CD4-positive, CD25-positive, alpha-beta regulatory T cell (primary cell): ENCODE measurements around the gene RNF166. TPM values are rescaled to one million over a fixed set of nuclear protein-coding genes. Genes with fewer than 3 reads are reported as not detected.

ENCODE experiments used
- ATAC-seq, 2 donors: fragments of 150-1000 bp; cut with Tn5 transposase; one replicate each; pipeline ENCODE4 v1.10.0; 2021; ENCODE audit warnings: low read depth in 2 of 2, moderate number of reproducible peaks in 2 of 2, moderate library complexity in 1 of 2
- DNase-seq, 3 donors: peaks; one replicate each; pipeline versions ENCODE4 v3.0.0 to v3.0.0-alpha.2; 2012 to 2022; ENCODE audit warnings: mixed read lengths in 1 of 3
- H3K27ac ChIP-seq: one replicate; pipeline ENCODE4 v1.7.0; 2013; ENCODE audit warnings: mild to moderate bottlenecking, low read length; ENCODE audit not compliant: insufficient read depth, poor library complexity, severe bottlenecking
- H3K27me3 ChIP-seq: one replicate; pipeline ENCODE4 v1.7.0; 2013; ENCODE audit warnings: low read length; ENCODE audit not compliant: control insufficient read depth, insufficient read depth
- H3K36me3 ChIP-seq: one replicate; pipeline ENCODE4 v1.7.0; 2013; ENCODE audit warnings: mild to moderate bottlenecking, low read length, moderate library complexity; ENCODE audit not compliant: control insufficient read depth, insufficient read depth
- H3K4me1 ChIP-seq: 2 replicates; pipeline ENCODE4 v1.7.0; 2013; ENCODE audit warnings: mild to moderate bottlenecking, low read length; ENCODE audit not compliant: insufficient read depth, control insufficient read depth, poor library complexity, severe bottlenecking
- H3K4me3 ChIP-seq: one replicate; pipeline ENCODE4 v1.7.0; 2013; ENCODE audit warnings: low read depth, mild to moderate bottlenecking, low read length, moderate library complexity
- H3K9me3 ChIP-seq, 2 experiments: 1 replicate in 1 of 2; 2 replicates in 1 of 2; pipeline ENCODE4 v1.7.0; 2013; ENCODE audit warnings: low read length in 2 of 2, mild to moderate bottlenecking in 1 of 2, moderate library complexity in 1 of 2; ENCODE audit not compliant: control insufficient read depth in 2 of 2
- H3K27ac Mint-ChIP-seq, 3 donors: one replicate each; pipeline ENCODE4 v1.8.0; 2020 to 2022; ENCODE audit warnings: mild to moderate bottlenecking in 3 of 3, mixed read lengths in 3 of 3, moderate library complexity in 2 of 3
- H3K27me3 Mint-ChIP-seq: one replicate; pipeline ENCODE4 v1.8.0; 2022; ENCODE audit warnings: mild to moderate bottlenecking, mixed read lengths
- H3K36me3 Mint-ChIP-seq: one replicate; pipeline ENCODE4 v1.8.0; 2020; ENCODE audit warnings: mixed read lengths
- H3K4me1 Mint-ChIP-seq, 4 donors: one replicate each; pipeline ENCODE4 v1.8.0; 2020 to 2022; ENCODE audit warnings: mixed read lengths in 4 of 4, mild to moderate bottlenecking in 1 of 4
- H3K4me3 Mint-ChIP-seq, 4 donors: one replicate each; pipeline ENCODE4 v1.8.0; 2020 to 2022; ENCODE audit warnings: mild to moderate bottlenecking in 4 of 4, mixed read lengths in 4 of 4, moderate library complexity in 3 of 4
- H3K9me3 Mint-ChIP-seq, 7 donors: one replicate each; pipeline ENCODE4 v1.8.0; 2020 to 2022; ENCODE audit warnings: mixed read lengths in 7 of 7, mild to moderate bottlenecking in 3 of 7, moderate library complexity in 2 of 7
- polyA plus RNA-seq, 4 donors: library from polyadenylated mRNA; unstranded; fragments of 300-500 nt; fragmentation: Illumina TruSeq; gene quantifications; one replicate each; pipeline ENCODE4 v1.2.3, GENCODE V29; 2021
- total RNA-seq: library from RNA; stranded (reverse); gene quantifications from one replicate; pipeline ENCODE4 v1.2.3, GENCODE V29; 2022

The RNF166 gene
- total and polyA plus RNA-seq, 5 donors from 2014 or later = 63.6 to 420 (median 98.0) TPM

DNA sequence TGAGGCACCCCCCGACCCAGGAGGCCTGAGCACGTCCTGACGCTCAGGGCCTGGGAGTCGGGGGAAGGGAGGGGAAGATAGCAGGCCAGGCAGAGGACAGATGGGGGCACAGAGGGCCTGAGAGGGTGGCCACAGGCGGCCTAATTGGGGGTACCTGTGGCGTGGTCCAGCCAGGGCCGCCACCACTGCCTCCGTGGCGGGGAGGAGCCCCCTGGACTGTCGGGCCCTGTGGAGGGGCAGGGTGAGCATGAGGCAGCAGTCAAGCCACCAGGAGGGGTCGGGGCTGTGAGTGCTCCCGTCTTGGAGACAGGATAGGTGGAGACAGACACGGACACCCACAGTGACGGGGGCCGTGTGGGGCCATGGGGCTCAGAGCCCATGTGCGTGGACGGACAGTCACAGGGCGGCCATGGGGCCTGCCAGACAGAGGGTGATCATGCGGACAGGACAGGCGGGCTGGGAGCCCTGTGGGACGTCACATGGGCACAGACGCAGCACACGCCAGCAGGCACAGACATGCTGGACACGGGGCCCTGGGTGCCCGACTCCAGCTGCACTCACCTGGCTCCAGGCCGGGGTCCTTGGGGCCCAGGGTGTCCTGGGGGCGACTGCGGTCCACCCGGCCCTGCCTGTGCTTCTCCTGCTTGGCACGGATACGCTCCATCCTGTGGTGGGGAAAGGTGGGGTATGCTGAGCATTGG lies 18.8 kb upstream of the RNF166 start:
- H3K9me3 ChIP-seq = no peaks in the 10 kb centered on the region
- H3K4me1 ChIP-seq = no peaks in the 10 kb centered on the region
- H3K36me3 Mint-ChIP-seq = peaks cover 3% of the 10 kb centered on the region
- H3K4me3 ChIP-seq = no peak overlapping the region
- no peaks in the 10 kb centered on the region for H3K27me3 ChIP-seq
- ATAC-seq = no peak
- H3K36me3 ChIP-seq = peaks cover 71% of the 10 kb centered on the region
- H3K9me3 Mint-ChIP-seq = peaks cover 0 to 1% (median 0%) of the 10 kb centered on the region in 7 donors
- no peaks in the 10 kb centered on the region for H3K4me1 Mint-ChIP-seq
- no peak overlapping the region for H3K27ac ChIP-seq
- no peak overlapping the region for H3K4me3 Mint-ChIP-seq
- no peak for DNase-seq
- no peaks in the 10 kb centered on the region for H3K27me3 Mint-ChIP-seq
- peak overlapping the region in 1 of 3 donors; percentile 26 for H3K27ac Mint-ChIP-seq

DNA sequence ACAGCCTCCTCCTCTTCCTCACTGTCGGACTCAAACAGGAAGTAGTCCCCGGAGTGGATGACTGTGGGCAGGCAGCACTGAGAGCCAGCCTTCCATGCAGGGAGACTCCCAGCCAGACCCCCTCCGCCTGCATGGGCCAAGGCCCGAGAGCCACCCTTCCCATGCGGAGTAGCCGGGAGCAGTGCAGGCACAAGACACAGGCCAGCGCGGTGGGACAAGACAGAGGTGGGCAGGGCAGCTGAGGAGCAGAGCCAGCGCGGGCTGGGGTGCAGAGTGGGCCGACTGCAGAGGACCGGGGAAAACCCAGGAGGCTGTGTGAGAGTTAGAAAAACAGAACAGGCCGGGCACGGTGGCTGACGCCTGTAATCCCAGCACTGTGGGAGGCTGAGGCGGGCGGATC lies 17.7 kb upstream of the RNF166 start:
- DNase-seq (no peak), ATAC-seq (no peak)
- Mint-ChIP-seq H3K36me3 (peaks cover 6% of the 10 kb centered on the region), H3K4me1 (no peaks in the 10 kb centered on the region), H3K9me3 (peaks cover 0 to 1% (median 0%) of the 10 kb centered on the region in 7 donors), H3K27ac (no peak overlapping the region), H3K4me3 (no peak overlapping the region), H3K27me3 (no peaks in the 10 kb centered on the region)
- peaks cover 80% of the 10 kb centered on the region for H3K36me3 ChIP-seq
- H3K4me1 ChIP-seq = no peaks in the 10 kb centered on the region
- no peak overlapping the region for H3K4me3 ChIP-seq
- H3K27me3 ChIP-seq = no peaks in the 10 kb centered on the region
- H3K27ac ChIP-seq = no peak overlapping the region
- no peaks in the 10 kb centered on the region for H3K9me3 ChIP-seq

DNA sequence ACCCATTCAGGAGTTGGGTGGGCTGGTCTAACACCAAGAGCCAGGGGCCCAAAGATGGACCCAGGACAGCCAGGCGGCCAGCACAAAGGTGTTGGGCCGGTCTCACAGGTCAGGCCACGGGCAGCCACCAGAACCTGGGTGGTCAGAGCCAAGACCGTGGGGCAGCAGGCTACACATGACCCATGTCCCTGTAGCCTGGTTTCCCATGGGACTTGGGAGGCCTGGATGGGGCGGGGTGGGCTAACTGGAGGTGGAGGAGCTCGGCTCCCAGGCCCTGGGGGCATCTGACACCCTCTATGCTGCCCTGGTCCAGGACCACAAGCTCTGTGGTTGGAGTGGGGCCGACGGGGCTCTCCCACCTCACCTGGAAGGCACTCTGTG lies 17.3 kb upstream of the RNF166 start:
- Mint-ChIP-seq H3K4me1 (no peaks in the 10 kb centered on the region), H3K27ac (no peak overlapping the region), H3K27me3 (no peaks in the 10 kb centered on the region), H3K4me3 (no peak overlapping the region), H3K9me3 (peaks cover 0 to 1% (median 0%) of the 10 kb centered on the region in 7 donors), H3K36me3 (peaks cover 6% of the 10 kb centered on the region)
- H3K27me3 ChIP-seq = no peaks in the 10 kb centered on the region
- H3K36me3 ChIP-seq = peaks cover 82% of the 10 kb centered on the region
- H3K4me1 ChIP-seq = no peaks in the 10 kb centered on the region
- ATAC-seq (no peak), DNase-seq (no peak)
- H3K9me3 ChIP-seq = no peaks in the 10 kb centered on the region
- no peak overlapping the region for H3K4me3 ChIP-seq
- no peak overlapping the region for H3K27ac ChIP-seq

DNA sequence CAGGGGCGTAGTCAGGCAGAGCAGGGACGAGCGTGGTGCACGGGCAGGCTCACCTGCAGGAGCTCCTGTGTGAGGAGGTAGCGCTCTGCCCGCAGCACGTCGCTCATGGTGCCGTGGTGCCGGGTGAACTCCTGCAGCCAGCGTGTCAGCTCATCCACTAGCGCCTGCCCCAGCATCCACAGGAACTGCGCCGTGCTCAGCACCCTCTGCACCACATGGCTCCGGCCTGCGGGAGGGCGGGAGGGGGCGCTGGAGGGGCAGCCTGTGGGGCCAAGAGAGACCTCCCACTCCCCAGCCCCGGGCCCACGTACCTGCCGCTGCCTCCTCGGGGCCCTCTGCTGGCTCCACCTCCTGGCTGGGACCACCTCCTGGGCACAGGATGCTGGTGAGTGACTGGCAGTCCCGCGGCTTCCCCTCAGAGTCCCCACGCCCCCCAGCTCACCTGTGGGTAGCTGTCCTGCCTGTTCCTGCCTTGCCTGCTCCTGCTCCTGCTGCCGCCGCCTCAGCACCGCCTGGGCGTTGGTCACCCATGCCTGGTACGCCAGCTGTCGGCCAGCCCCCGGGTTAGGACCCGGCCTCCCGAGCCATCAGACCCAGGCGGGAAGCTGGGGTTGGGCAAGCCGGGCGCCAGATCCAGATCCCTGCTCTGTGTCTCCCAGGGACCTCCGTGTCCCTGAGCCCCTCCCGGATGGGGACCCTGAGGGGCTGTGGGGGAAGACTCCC lies 16.7 kb upstream of the RNF166 start:
- Histone ChIP-seq H3K27ac (no peak overlapping the region), H3K36me3 (peaks cover 86% of the 10 kb centered on the region), H3K27me3 (no peaks in the 10 kb centered on the region), H3K4me3 (no peak overlapping the region), H3K9me3 (no peaks in the 10 kb centered on the region), H3K4me1 (no peaks in the 10 kb centered on the region)
- no peaks in the 10 kb centered on the region for H3K27me3 Mint-ChIP-seq
- no peak overlapping the region for H3K27ac Mint-ChIP-seq
- H3K9me3 Mint-ChIP-seq = peaks cover 0 to 1% (median 0%) of the 10 kb centered on the region in 7 donors
- no peak for ATAC-seq
- no peak for DNase-seq
- H3K4me3 Mint-ChIP-seq = no peak overlapping the region
- H3K4me1 Mint-ChIP-seq = no peaks in the 10 kb centered on the region
- peaks cover 6% of the 10 kb centered on the region for H3K36me3 Mint-ChIP-seq

DNA sequence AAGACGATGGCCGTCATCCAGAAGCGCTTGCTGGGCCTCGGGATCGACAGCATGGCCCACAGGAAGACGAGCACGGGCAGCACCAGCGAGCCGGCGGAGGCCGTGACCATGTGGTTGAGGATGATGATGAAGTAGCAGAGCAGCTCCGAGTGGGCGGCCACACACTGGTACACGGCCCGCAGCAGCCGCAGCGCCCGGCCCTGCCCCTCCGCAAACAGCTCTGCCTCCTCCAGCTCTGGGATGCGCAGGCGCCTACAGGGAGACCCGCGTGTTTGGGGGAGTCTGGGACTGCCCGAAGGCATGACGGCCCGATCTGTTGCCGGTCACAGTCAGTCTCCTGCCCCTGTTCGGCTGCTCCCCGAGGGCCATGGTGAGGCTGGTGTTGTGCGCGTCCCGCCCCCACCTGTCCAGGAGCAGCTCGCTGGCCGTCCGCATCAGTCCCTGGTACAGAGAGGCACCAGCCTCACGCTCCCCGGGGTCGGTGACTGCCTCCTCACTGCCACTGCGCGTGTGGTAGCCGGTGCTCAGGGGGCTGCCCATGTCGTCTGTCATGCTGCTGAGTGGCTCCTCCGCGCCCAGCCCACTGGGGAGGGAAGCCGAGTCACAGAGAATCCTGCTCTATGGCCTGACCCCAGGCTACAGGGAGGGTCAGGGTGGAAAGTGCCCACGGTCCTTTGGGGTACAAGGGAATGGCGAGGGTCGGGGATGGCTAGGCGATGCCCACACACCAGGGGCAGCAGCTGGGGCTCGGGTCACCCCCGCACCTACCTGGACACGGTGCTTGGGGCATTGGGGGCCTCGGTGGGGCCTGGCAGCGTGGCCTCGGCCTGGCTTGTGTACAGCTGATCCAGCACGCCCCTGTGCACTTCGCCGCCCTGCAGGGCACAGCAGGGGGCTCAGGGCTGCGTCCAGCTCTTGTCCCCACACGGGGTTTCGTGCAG lies 15.9 kb upstream of the RNF166 start:
- no peak overlapping the region for H3K27ac Mint-ChIP-seq
- Histone ChIP-seq H3K36me3 (peaks cover 86% of the 10 kb centered on the region), H3K27me3 (no peaks in the 10 kb centered on the region), H3K4me1 (no peaks in the 10 kb centered on the region), H3K27ac (no peak overlapping the region), H3K9me3 (no peaks in the 10 kb centered on the region), H3K4me3 (no peak overlapping the region)
- ATAC-seq (no peak), DNase-seq (no peak)
- no peaks in the 10 kb centered on the region for H3K27me3 Mint-ChIP-seq
- peaks cover 9% of the 10 kb centered on the region for H3K36me3 Mint-ChIP-seq
- no peak overlapping the region for H3K4me3 Mint-ChIP-seq
- no peaks in the 10 kb centered on the region for H3K4me1 Mint-ChIP-seq
- peaks cover 0 to 1% (median 0%) of the 10 kb centered on the region in 7 donors for H3K9me3 Mint-ChIP-seq

DNA sequence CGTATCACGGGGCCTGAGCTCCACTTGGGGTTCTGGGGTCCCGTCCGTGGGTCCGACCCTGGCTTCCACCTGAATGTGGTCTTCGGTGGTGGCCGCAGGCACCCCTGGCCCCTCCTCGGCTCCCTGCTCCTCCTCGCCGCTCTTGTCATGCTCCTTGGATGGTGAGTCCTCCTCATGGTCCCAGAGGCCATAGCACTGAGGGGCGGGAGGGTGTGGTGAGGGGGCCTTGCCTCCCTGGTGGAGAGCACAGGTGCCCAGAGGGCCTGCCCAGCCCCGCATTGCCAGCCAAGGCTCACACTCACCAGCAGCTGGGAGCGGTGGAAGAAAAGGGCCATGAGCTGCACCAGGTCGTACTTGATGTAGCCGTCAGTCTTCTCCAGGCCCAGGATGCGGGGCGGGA lies 15.0 kb upstream of the RNF166 start:
- ATAC-seq (no peak), DNase-seq (no peak)
- Mint-ChIP-seq H3K4me3 (no peak overlapping the region), H3K36me3 (peaks cover 11% of the 10 kb centered on the region), H3K27ac (no peak overlapping the region), H3K4me1 (no peaks in the 10 kb centered on the region), H3K9me3 (peaks cover 0 to 1% (median 0%) of the 10 kb centered on the region in 7 donors), H3K27me3 (no peaks in the 10 kb centered on the region)
- H3K27ac ChIP-seq = no peak overlapping the region
- H3K4me3 ChIP-seq = no peak overlapping the region
- H3K27me3 ChIP-seq = no peaks in the 10 kb centered on the region
- no peaks in the 10 kb centered on the region for H3K9me3 ChIP-seq
- H3K36me3 ChIP-seq = peaks cover 87% of the 10 kb centered on the region
- no peaks in the 10 kb centered on the region for H3K4me1 ChIP-seq

DNA sequence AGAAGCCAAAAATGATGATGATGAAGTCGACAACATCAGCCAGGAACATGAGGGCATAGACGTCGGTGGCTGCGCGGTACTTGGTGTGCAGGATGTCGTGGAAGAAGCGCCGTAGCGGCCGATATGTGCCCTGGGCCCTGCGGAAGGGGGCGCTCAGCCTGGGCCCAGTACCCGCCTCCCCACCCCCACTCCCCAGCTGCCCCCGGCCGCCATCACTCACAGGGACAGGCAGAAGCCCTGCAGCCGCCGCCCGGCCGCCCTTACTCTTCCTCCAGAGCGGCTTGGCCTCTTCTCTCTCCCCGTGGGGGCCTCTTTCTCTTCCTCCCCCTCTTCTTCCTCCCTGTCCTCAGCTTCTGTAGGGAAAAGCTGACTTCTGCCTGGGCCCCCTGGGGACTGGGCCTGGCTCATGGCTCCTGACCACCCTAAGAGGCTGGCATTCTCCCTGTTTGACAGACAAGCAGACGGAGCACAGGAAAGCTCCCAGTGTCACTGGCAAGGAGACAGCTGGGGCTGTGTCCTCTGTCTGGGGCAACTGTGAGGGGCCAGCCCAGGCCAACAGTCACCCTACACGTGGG lies 14.3 kb upstream of the RNF166 start:
- peaks cover 0 to 1% (median 0%) of the 10 kb centered on the region in 7 donors for H3K9me3 Mint-ChIP-seq

More for the DNA sequence above, 14.3 kb upstream of the RNF166 start:
- Mint-ChIP-seq H3K4me3 (peak overlapping the region in 1 of 4 donors; percentile 11), H3K27me3 (no peaks in the 10 kb centered on the region), H3K4me1 (no peaks in the 10 kb centered on the region), H3K36me3 (peaks cover 11% of the 10 kb centered on the region), H3K27ac (peak overlapping the region in 1 of 3 donors; percentile 32)
- peaks cover 87% of the 10 kb centered on the region for H3K36me3 ChIP-seq
- H3K4me1 ChIP-seq = no peaks in the 10 kb centered on the region
- ATAC-seq (no peak), DNase-seq (no peak)
- H3K27ac ChIP-seq = no peak overlapping the region
- no peaks in the 10 kb centered on the region for H3K27me3 ChIP-seq
- no peak overlapping the region for H3K4me3 ChIP-seq
- H3K9me3 ChIP-seq = no peaks in the 10 kb centered on the region
